Loucy (cell line): ENCODE results near the gene NINL.

Source experiments
- H2AFZ ChIP-seq: fragments of 200-600 bp; sonication (generic); 2 replicates; pipeline ENCODE4 v1.6.0; 2016; ENCODE audit warnings: antibody characterized with exemption, mild to moderate bottlenecking, low read length, moderate library complexity
- H3F3A ChIP-seq: fragments of 200-600 bp; 2 replicates; pipeline ENCODE4 v1.6.0; 2016; ENCODE audit warnings: antibody characterized with exemption, low read depth, mild to moderate bottlenecking
- H3K27me3 ChIP-seq: fragments of 200-600 bp; sonication (generic); 2 replicates; pipeline ENCODE4 v1.6.1; 2014; ENCODE audit warnings: low read length, mild to moderate bottlenecking; ENCODE audit not compliant: insufficient read depth, poor library complexity, severe bottlenecking
- H3K36me3 ChIP-seq: fragments of 200-600 bp; sonication (generic); 2 replicates; pipeline ENCODE4 v1.6.1; 2016; ENCODE audit warnings: low read length; ENCODE audit not compliant: insufficient read depth
- H3K4me1 ChIP-seq: fragments of 200-600 bp; sonication (generic); 2 replicates; pipeline ENCODE4 v1.5.1; 2014; ENCODE audit warnings: low read length, mild to moderate bottlenecking; ENCODE audit not compliant: insufficient read depth, poor library complexity, severe bottlenecking
- H3K4me2 ChIP-seq: fragments of 200-600 bp; sonication (generic); 2 replicates; pipeline ENCODE4 v1.6.0; 2014; ENCODE audit warnings: antibody characterized with exemption, low read length, low read depth, mild to moderate bottlenecking; ENCODE audit not compliant: poor library complexity, severe bottlenecking
- H3K4me3 ChIP-seq: fragments of 200-600 bp; sonication (generic); 2 replicates; pipeline ENCODE4 v1.5.1; 2014; ENCODE audit warnings: low read length, mild to moderate bottlenecking, mixed read lengths; ENCODE audit not compliant: poor library complexity, severe bottlenecking
- H3K79me2 ChIP-seq: fragments of 200-600 bp; sonication (generic); 2 replicates; pipeline ENCODE4 v1.6.1; 2014; ENCODE audit warnings: low read length; ENCODE audit not compliant: insufficient read depth
- H3K9ac ChIP-seq: fragments of 200-600 bp; sonication (generic); 2 replicates; pipeline ENCODE4 v1.6.0; 2014; ENCODE audit warnings: mild to moderate bottlenecking, low read depth, low read length, moderate library complexity; ENCODE audit not compliant: poor library complexity, severe bottlenecking
- H3K9me2 ChIP-seq: fragments of 200-600 bp; sonication (generic); replicated peaks from 2 replicates; pipeline ENCODE4 v1.6.1; 2016; ENCODE audit warnings: low read depth, low read length, mixed read lengths
- H3K9me3 ChIP-seq: fragments of 200-600 bp; sonication (generic); 2 replicates; pipeline ENCODE4 v1.6.1; 2014; ENCODE audit warnings: mild to moderate bottlenecking, antibody characterized with exemption, low read length, low read depth; ENCODE audit not compliant: insufficient read depth
- H4K20me1 ChIP-seq: fragments of 200-600 bp; sonication (generic); 2 replicates; pipeline ENCODE4 v1.6.0; 2014; ENCODE audit warnings: antibody characterized with exemption, low read length, mild to moderate bottlenecking; ENCODE audit not compliant: insufficient read depth, poor library complexity, severe bottlenecking
- CTCF ChIP-seq: fragments of 200-600 bp; sonication (generic); conservative IDR thresholded peaks from 2 replicates; pipeline ENCODE4 v1.5.1; 2014; ENCODE audit warnings: mild to moderate bottlenecking, antibody characterized with exemption, low read length
- EZH2phosphoT487 ChIP-seq: fragments of 200-600 bp; IDR thresholded peaks from 2 replicates; pipeline ENCODE4 v1.6.1; 2018; ENCODE audit warnings: antibody characterized with exemption, mild to moderate bottlenecking, moderate library complexity, borderline replicate concordance

The NINL gene

GRCh38 chr20:25461281-25461650 lies 124.1 kb downstream of the NINL start:
- Histone ChIP-seq H3K27me3 (no peaks in the 10 kb centered on the region), H3K4me1 (no peaks in the 10 kb centered on the region), H3K9me3 (no peaks in the 10 kb centered on the region), H3K79me2 (no peaks in the 10 kb centered on the region), H3K4me2 (no peak overlapping the region), H3K4me3 (no peak overlapping the region), H3K9ac (no peak overlapping the region), H3F3A (no peaks in the 10 kb centered on the region), H3K9me2 (no peaks in the 10 kb centered on the region), H2AFZ (no peak overlapping the region), H3K36me3 (peaks cover 32% of the 10 kb centered on the region; the same call in 1 of the 2 replicates), H4K20me1 (no peaks in the 10 kb centered on the region)
- TF ChIP-seq EZH2phosphoT487 (no peak), CTCF (no peak)

GRCh38 chr20:25460566-25461280 lies 124.6 kb downstream of the NINL start:
- TF ChIP-seq CTCF: no peak
- TF ChIP-seq EZH2phosphoT487: no peak
- Histone ChIP-seq H3K4me3 (no peak overlapping the region), H2AFZ (no peak overlapping the region), H4K20me1 (no peaks in the 10 kb centered on the region), H3K9me3 (no peaks in the 10 kb centered on the region), H3F3A (no peaks in the 10 kb centered on the region), H3K4me2 (no peak overlapping the region), H3K79me2 (no peaks in the 10 kb centered on the region), H3K9me2 (no peaks in the 10 kb centered on the region), H3K36me3 (peaks cover 28% of the 10 kb centered on the region; the same call in 1 of the 2 replicates), H3K9ac (no peak overlapping the region), H3K27me3 (no peaks in the 10 kb centered on the region), H3K4me1 (no peaks in the 10 kb centered on the region)

GRCh38 chr20:25459916-25460535 lies 125.3 kb downstream of the NINL start:
- peaks cover 28% of the 10 kb centered on the region; the same call in 1 of the 2 replicates for H3K36me3 ChIP-seq
- no peak overlapping the region for H3K4me2 ChIP-seq
- no peak for TF ChIP-seq CTCF
- no peak for TF ChIP-seq EZH2phosphoT487

More at GRCh38 chr20:25459916-25460535, 125.3 kb downstream of the NINL start:
- H3F3A ChIP-seq: no peaks in the 10 kb centered on the region
- H3K4me3 ChIP-seq: no peak overlapping the region
- H3K27me3 ChIP-seq: no peaks in the 10 kb centered on the region
- H3K4me1 ChIP-seq: no peaks in the 10 kb centered on the region
- no peaks in the 10 kb centered on the region for H3K79me2 ChIP-seq
- H3K9me2 ChIP-seq: no peaks in the 10 kb centered on the region
- no peaks in the 10 kb centered on the region for H4K20me1 ChIP-seq
- no peak overlapping the region for H2AFZ ChIP-seq
- H3K9me3 ChIP-seq: no peaks in the 10 kb centered on the region
- no peak overlapping the region for H3K9ac ChIP-seq
